ENCODE data around the gene MRPL53.
"Not testable (repeated sequence)": the region's sequence is repeated elsewhere in the genome, so short reads cannot be mapped to it uniquely, and the experiment has no call there.

The MRPL53 gene

GRCh38 chr2:74497777-74498499, 25.5 kb upstream of the MRPL53 start:
- Mint-ChIP-seq H3K27ac (peak overlapping the region; percentile 70), H3K36me3 (peaks cover 22 to 23% of the 10 kb centered on the region in 2 donors), H3K4me1 (peaks cover 32 to 55% of the 10 kb centered on the region in 2 donors), H3K9me3 (no peaks in the 10 kb centered on the region), H3K4me3 (peak overlapping the region; percentile 74 to 76), H3K27me3 (peaks cover 43 to 55% of the 10 kb centered on the region in 2 donors)
- ATAC-seq (replicated peaks), result peak; percentile 30 to 52
- no peak for DNase-seq

GRCh38 chr2:74496997-74497776, 24.7 kb upstream of the MRPL53 start:
- H3K36me3 Mint-ChIP-seq, result peaks cover 26 to 28% of the 10 kb centered on the region in 2 donors
- H3K27ac Mint-ChIP-seq, result peak overlapping the region; percentile 66
- no peak for DNase-seq
- no peak for ATAC-seq (replicated peaks)
- H3K9me3 Mint-ChIP-seq, result no peaks in the 10 kb centered on the region
- peaks cover 37 to 48% of the 10 kb centered on the region in 2 donors for H3K27me3 Mint-ChIP-seq
- peaks cover 27 to 47% of the 10 kb centered on the region in 2 donors for H3K4me1 Mint-ChIP-seq
- H3K4me3 Mint-ChIP-seq, result peak overlapping the region; percentile 74 to 76

- Mint-ChIP-seq H3K27ac (no peak overlapping the region), H3K36me3 (peaks cover 39 to 41% of the 10 kb centered on the region in 2 donors), H3K4me1 (peaks cover 23 to 38% of the 10 kb centered on the region in 2 donors), H3K27me3 (peaks cover 21 to 30% of the 10 kb centered on the region in 2 donors), H3K9me3 (no peaks in the 10 kb centered on the region), H3K4me3 (no peak overlapping the region)
- no peak for ATAC-seq (replicated peaks)
- no peak for DNase-seq
These were observed 23.0 kb upstream of the MRPL53 start for GRCh38 chr2:74495440-74495839.

GRCh38 chr2:74493546-74493945, 21.1 kb upstream of the MRPL53 start:
- no peaks in the 10 kb centered on the region for H3K9me3 Mint-ChIP-seq
- no peak overlapping the region for H3K27ac Mint-ChIP-seq
- H3K36me3 Mint-ChIP-seq, result peaks cover 45 to 56% of the 10 kb centered on the region in 2 donors
- no peak overlapping the region for H3K4me3 Mint-ChIP-seq
- DNase-seq (no peak), ATAC-seq (replicated peaks) (no peak)
- peaks cover 15 to 26% of the 10 kb centered on the region in 2 donors for H3K4me1 Mint-ChIP-seq
- H3K27me3 Mint-ChIP-seq, result peaks cover 7 to 11% of the 10 kb centered on the region in 2 donors

GRCh38 chr2:74491648-74492544, 19.4 kb upstream of the MRPL53 start:
- H3K36me3 Mint-ChIP-seq, result peaks cover 45 to 60% of the 10 kb centered on the region in 2 donors
- ATAC-seq (replicated peaks) (no peak), DNase-seq (no peak)
- no peaks in the 10 kb centered on the region for H3K9me3 Mint-ChIP-seq
- H3K4me3 Mint-ChIP-seq, result no peak overlapping the region
- peaks cover 8 to 16% of the 10 kb centered on the region in 2 donors for H3K4me1 Mint-ChIP-seq
- peak overlapping the region; percentile 20 for H3K27ac Mint-ChIP-seq
- no peaks in the 10 kb centered on the region for H3K27me3 Mint-ChIP-seq

- Mint-ChIP-seq H3K27me3 (no peaks in the 10 kb centered on the region), H3K36me3 (peaks cover 49 to 67% of the 10 kb centered on the region in 2 donors), H3K27ac (no peak overlapping the region), H3K4me1 (peaks cover 11 to 19% of the 10 kb centered on the region in 2 donors), H3K4me3 (no peak overlapping the region), H3K9me3 (no peaks in the 10 kb centered on the region)
- DNase-seq, result no peak
- ATAC-seq (replicated peaks), result no peak
These were observed 17.4 kb upstream of the MRPL53 start for GRCh38 chr2:74489906-74490305.

GRCh38 chr2:74488643-74489481, 16.4 kb upstream of the MRPL53 start:
- ATAC-seq (replicated peaks) (no peak), DNase-seq (no peak)
- Mint-ChIP-seq H3K4me3 (no peak overlapping the region), H3K36me3 (peaks cover 42 to 64% of the 10 kb centered on the region in 2 donors), H3K9me3 (no peaks in the 10 kb centered on the region), H3K27ac (no peak overlapping the region), H3K27me3 (no peaks in the 10 kb centered on the region), H3K4me1 (peaks cover 11 to 17% of the 10 kb centered on the region in 2 donors)

- H3K4me3 Mint-ChIP-seq, result no peak overlapping the region
- ATAC-seq (replicated peaks) (no peak), DNase-seq (no peak)
- peaks cover 27 to 45% of the 10 kb centered on the region in 2 donors for H3K36me3 Mint-ChIP-seq
- peaks cover 20 to 30% of the 10 kb centered on the region in 2 donors for H3K4me1 Mint-ChIP-seq
- no peaks in the 10 kb centered on the region for H3K27me3 Mint-ChIP-seq
- H3K27ac Mint-ChIP-seq, result no peak overlapping the region
- H3K9me3 Mint-ChIP-seq, result no peaks in the 10 kb centered on the region
These were observed 13.7 kb upstream of the MRPL53 start for GRCh38 chr2:74486141-74486540.

GRCh38 chr2:74483675-74484164, 11.2 kb upstream of the MRPL53 start:
- not testable (repeated sequence) for H3K9me3 Mint-ChIP-seq; ATAC-seq (replicated peaks); H3K27me3 Mint-ChIP-seq; DNase-seq
- H3K4me3 Mint-ChIP-seq, result peak overlapping the region; percentile 93 to 99
- peaks cover 20 to 35% of the 10 kb centered on the region in 2 donors for H3K36me3 Mint-ChIP-seq
- H3K4me1 Mint-ChIP-seq, result peaks cover 22 to 36% of the 10 kb centered on the region in 2 donors
- peak overlapping the region; percentile 99 for H3K27ac Mint-ChIP-seq

GRCh38 chr2:74482801-74483674, 10.6 kb upstream of the MRPL53 start, which contains the start of the genes CCDC142 and TTC31:
Gene CCDC142 (minus strand): TSS chr2:74482998. CDS start chr2:74482837, 161 bp downstream.
Gene TTC31 (plus strand): TSS chr2:74483081. CDS start chr2:74483096, 15 bp downstream.
- Mint-ChIP-seq H3K36me3 (peaks cover 20 to 32% of the 10 kb centered on the region in 2 donors), H3K27me3 (no peaks in the 10 kb centered on the region), H3K9me3 (no peaks in the 10 kb centered on the region), H3K4me3 (peak within 1 kb of the TSS; percentile 93 to 99), H3K4me1 (peaks cover 22 to 36% of the 10 kb centered on the region in 2 donors), H3K27ac (peak within 1 kb of the TSS; percentile 99)
- ATAC-seq (replicated peaks), result peak; percentile 94 to 96
- peak; percentile 89 for DNase-seq

GRCh38 chr2:74481961-74482800, 9.7 kb upstream of the MRPL53 start:
- ATAC-seq (replicated peaks), result peak; percentile 61
- Mint-ChIP-seq H3K27ac (peak overlapping the region; percentile 99), H3K27me3 (no peaks in the 10 kb centered on the region), H3K4me1 (peaks cover 25 to 41% of the 10 kb centered on the region in 2 donors), H3K4me3 (peak overlapping the region; percentile 93 to 99), H3K9me3 (no peaks in the 10 kb centered on the region), H3K36me3 (peaks cover 24 to 37% of the 10 kb centered on the region in 2 donors)
- DNase-seq, result peak; percentile 59
